BJ (cell line): ENCODE results near the gene SUPT3H. TPM values are rescaled to one million over a fixed set of nuclear protein-coding genes. Genes with fewer than 3 reads are reported as not detected.

Experiments used
- CTCF ChIA-PET: fragments of 350-600 bp; formaldehyde crosslinking; extraction: SDS; loops from one replicate; lab custom pipeline; 2021; ENCODE audit warnings: antibody characterized with exemption, inconsistent platforms; lab: Yijun Ruan, JAX
- POLR2A ChIA-PET: fragments of 300-600 bp; sonication (Branson Sonifier 250); formaldehyde crosslinking; extraction: SDS; loops from one replicate; lab custom pipeline; 2021; ENCODE audit warnings: antibody characterized with exemption; lab: Charles Lee
- DNase-seq: peaks from one replicate; pipeline ENCODE4 v3.0.0-alpha.2; 2011; ENCODE audit warnings: low read depth
- H3K27me3 ChIP-seq: 2 replicates; pipeline ENCODE4 v1.6.0; 2011; ENCODE audit warnings: low read length; ENCODE audit not compliant: control insufficient read depth, insufficient read depth
- H3K36me3 ChIP-seq: 2 replicates; pipeline ENCODE4 v1.5.1; 2011; ENCODE audit warnings: low read length; ENCODE audit not compliant: control insufficient read depth, insufficient read depth
- H3K4me3 ChIP-seq: 2 replicates; pipeline ENCODE4 v1.5.1; 2011; ENCODE audit warnings: low read depth, mild to moderate bottlenecking, control low read depth, low read length
- polyA plus RNA-seq: library from polyadenylated mRNA; depleted of rRNA; stranded (reverse); fragments of >200 nt; gene quantifications from 2 replicates; pipeline ENCODE4 v1.2.3, GENCODE V29; 2011
- TF ChIP-seq, protein P1 (sequence below): IDR thresholded peaks from 2 replicates; pipeline ENCODE4 v1.5.1; 2011; ENCODE audit warnings: low read depth, mild to moderate bottlenecking, control low read depth, inconsistent platforms, low read length, moderate library complexity; ENCODE audit not compliant: insufficient read depth

The SUPT3H gene
- polyA plus RNA-seq, 1 experiment, result 7.8 TPM

DNA sequence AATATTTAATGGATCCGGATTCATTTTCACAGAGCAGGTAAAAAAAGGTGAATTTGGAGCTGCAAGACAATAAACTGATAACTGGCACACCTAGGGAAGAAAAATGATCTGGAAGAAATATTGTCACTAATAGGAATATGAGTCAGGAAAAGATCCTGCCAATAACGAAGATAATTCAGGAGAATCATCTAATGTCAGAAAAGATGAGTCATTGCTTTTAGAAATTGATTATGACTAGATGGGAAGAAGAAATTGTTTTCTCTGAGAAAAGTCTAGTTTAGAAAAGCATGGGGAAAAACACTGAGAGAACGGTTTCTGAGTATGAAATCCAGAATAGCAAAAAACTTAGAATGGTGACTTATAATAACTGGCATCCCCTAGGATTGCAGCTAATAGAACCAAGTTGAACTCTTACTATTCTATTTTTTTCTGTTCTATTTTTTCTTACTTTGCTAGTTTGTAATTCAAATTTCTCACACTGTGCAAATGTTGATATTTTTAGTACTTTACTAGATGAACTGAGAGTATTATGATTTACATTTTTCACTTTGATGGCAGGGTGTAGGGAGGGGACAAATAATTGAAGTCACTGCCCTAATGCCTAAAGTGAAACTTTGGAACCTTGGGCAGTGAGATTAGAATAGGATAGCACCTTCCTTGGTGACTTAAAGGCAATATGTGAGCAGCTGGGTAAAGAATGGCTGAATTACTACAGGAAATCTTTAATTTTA is 38.2 kb upstream of the SUPT3H start:
- TF ChIP-seq, protein P1, sequence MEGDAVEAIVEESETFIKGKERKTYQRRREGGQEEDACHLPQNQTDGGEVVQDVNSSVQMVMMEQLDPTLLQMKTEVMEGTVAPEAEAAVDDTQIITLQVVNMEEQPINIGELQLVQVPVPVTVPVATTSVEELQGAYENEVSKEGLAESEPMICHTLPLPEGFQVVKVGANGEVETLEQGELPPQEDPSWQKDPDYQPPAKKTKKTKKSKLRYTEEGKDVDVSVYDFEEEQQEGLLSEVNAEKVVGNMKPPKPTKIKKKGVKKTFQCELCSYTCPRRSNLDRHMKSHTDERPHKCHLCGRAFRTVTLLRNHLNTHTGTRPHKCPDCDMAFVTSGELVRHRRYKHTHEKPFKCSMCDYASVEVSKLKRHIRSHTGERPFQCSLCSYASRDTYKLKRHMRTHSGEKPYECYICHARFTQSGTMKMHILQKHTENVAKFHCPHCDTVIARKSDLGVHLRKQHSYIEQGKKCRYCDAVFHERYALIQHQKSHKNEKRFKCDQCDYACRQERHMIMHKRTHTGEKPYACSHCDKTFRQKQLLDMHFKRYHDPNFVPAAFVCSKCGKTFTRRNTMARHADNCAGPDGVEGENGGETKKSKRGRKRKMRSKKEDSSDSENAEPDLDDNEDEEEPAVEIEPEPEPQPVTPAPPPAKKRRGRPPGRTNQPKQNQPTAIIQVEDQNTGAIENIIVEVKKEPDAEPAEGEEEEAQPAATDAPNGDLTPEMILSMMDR, result no peak
- DNase-seq, result no peak
- H3K4me3 ChIP-seq, result no peak overlapping the region
- ChIA-PET CTCF (interaction anchor here (0.6 to 1.6 kb wide), 3 partner anchors 74 to 940 kb away, joined by 3 to 4 read pairs (median 3); no protein-coding TSS in a partner anchor), POLR2A (interaction anchor here (0.6 kb wide), 1 partner anchor 28 kb away, joined by 3 read pairs; no protein-coding TSS in a partner anchor)
- H3K27me3 ChIP-seq, result no peaks in the 10 kb centered on the region
- no peaks in the 10 kb centered on the region for H3K36me3 ChIP-seq

DNA sequence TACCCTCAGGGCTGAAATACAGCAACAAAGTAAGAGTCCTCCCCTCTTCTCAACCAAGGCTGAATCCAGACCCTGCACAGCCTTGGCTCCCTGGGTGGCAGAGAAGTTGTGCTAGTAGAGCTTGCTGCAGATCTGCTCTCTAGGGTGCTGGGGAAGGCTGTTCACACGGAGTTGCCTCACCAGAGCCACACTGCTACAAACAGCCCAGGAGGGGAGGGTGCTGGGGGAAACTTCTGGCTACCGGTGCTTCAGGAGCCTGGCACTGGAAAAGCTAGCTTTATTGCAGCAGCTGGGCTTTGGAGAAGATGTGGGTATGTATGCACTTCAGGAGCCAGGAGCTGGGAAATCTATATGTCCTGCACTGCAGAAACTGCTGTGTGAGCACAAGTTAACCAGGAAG is 37.6 kb upstream of the SUPT3H start:
- Histone ChIP-seq H3K4me3 (no peak overlapping the region), H3K36me3 (no peaks in the 10 kb centered on the region), H3K27me3 (no peaks in the 10 kb centered on the region)
- POLR2A ChIA-PET, result interaction anchor here (0.6 kb wide), 1 partner anchor 27 kb away, joined by 3 read pairs; no protein-coding TSS in a partner anchor
- CTCF ChIA-PET, result interaction anchor here (0.6 to 1.6 kb wide), 3 partner anchors 73 to 940 kb away, joined by 3 to 4 read pairs (median 3); no protein-coding TSS in a partner anchor
- TF ChIP-seq, protein P1, result no peak
- DNase-seq, result no peak

DNA sequence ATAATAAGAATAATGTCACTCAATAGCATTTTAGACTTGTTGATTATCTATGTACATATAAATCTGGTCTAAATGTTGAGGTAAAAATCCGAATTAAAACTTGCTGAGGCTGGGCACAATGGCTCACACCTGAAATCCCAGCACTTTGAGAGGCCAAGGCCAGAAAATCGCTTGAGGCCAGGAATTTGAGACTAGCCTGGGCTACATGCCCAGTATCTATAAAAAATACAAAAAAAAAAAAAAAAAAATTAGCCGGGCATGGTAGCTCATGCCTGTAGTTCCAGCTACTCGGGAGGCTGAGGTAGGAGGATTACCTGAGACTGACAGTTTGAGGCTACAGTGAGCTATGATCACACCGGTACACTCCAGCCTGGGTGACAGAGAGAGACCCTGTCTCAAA is 34.2 kb upstream of the SUPT3H start:
- no peaks in the 10 kb centered on the region for H3K27me3 ChIP-seq
- CTCF ChIA-PET, result no interaction called here
- no peak for DNase-seq
- H3K36me3 ChIP-seq, result no peaks in the 10 kb centered on the region
- no peak overlapping the region for H3K4me3 ChIP-seq
- TF ChIP-seq, protein P1, result no peak
- POLR2A ChIA-PET, result no interaction called here

DNA sequence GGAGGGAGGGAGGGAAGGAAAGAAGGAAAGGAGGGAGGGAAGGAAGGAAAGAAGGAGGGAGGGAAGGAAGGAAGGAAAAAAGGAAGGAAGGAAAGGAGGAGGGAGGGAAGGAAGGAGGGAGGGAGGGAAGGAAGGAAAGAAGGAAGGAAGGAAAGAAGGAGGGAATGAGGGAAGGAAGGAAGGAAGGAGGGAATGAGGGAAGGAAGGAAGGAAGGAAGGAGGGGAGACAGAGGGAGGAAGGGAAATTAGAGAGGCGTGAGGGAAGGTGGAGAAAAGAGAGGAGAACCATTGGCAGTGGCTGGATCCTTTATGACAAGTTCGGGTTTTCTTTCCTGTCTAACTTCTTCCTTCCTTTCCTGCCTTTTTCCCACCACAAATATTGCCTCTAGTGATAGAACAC is 22.3 kb upstream of the SUPT3H start:
- no peak for DNase-seq
- Histone ChIP-seq H3K4me3 (no peak overlapping the region), H3K36me3 (no peaks in the 10 kb centered on the region), H3K27me3 (no peaks in the 10 kb centered on the region)
- ChIA-PET CTCF (no interaction called here), POLR2A (no interaction called here)
- TF ChIP-seq, protein P1, result no peak

DNA sequence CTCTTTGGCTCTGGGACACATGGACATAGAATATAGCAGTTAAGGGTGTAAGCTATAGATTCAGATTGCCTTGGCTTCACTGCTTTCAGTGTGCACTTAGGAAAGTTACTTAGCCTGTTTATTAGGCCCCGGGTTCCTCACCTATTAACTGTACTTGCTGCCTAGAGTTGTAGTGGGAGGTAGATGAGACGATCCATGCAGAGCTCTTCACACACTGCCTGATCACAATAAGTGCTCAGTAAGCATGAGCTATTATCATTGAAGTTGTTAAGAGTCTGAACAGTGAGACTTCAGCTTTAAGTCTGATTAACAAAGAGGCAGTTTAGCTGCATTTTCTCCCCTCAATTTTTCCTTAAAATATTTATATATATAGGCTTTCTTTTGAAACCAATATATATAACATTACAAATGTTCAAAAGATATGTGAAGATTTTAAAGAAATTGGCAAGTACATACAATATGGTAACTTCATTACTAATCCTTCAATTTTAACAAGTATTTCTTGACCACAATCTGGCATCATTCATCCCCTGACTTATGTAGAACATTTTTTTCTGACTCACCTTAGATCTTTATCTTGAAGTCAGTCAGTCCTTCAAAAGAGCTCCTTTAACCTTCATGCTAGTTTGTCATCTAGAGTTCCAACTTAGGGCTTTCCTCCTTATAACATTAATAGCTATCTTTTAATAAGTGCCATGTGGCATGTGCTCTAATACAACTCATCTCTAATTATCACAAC is 20.5 kb upstream of the SUPT3H start:
- TF ChIP-seq, protein P1, result no peak
- Histone ChIP-seq H3K27me3 (no peaks in the 10 kb centered on the region), H3K4me3 (no peak overlapping the region), H3K36me3 (no peaks in the 10 kb centered on the region)
- ChIA-PET CTCF (interaction anchor here (0.6 to 0.9 kb wide), 4 partner anchors 9 to 768 kb away, joined by 3 read pairs; no protein-coding TSS in a partner anchor), POLR2A (interaction anchor here (0.9 kb wide), 1 partner anchor 21 kb away, joined by 3 read pairs; the partner anchor contains the start of gene SUPT3H)
- no peak for DNase-seq
